B cell (primary cell): ENCODE results near the gene EPB41. TPM values are rescaled to one million over a fixed set of nuclear protein-coding genes. Genes with fewer than 3 reads are reported as not detected.

ENCODE experiments used
- ATAC-seq: fragments of 200-7000 bp; cut with Tn5 transposase; one replicate; pipeline ENCODE4 v1.10.0; 2021; ENCODE audit warnings: low read depth, mild to moderate bottlenecking, moderate number of reproducible peaks, moderate library complexity
- CTCF ChIA-PET: fragments of 350-600 bp; sonication (Branson Sonifier 250); formaldehyde crosslinking; loops from one replicate; lab custom pipeline; 2021; ENCODE audit warnings: antibody characterized with exemption, inconsistent platforms; lab: Charles Lee
- POLR2A ChIA-PET: fragments of 350-600 bp; sonication (Branson Sonifier 250); formaldehyde crosslinking; loops from one replicate; lab custom pipeline; 2021; ENCODE audit warnings: antibody characterized with exemption; lab: Charles Lee
- DNase-seq: peaks from one replicate; pipeline ENCODE4 v3.0.0; 2013
- H2AFZ ChIP-seq: 2 replicates; pipeline ENCODE4 v1.6.1; 2012; ENCODE audit warnings: mild to moderate bottlenecking, low read depth, low read length; ENCODE audit not compliant: insufficient read depth, poor library complexity, severe bottlenecking
- H3K27ac ChIP-seq, 2 donors: 1 replicate in 1 of 2; 2 replicates in 1 of 2; pipeline ENCODE4 v1.5.1; 2012 to 2013; ENCODE audit warnings: low read length in 2 of 2, mild to moderate bottlenecking in 2 of 2, moderate library complexity in 1 of 2
- H3K27me3 ChIP-seq, 4 experiments: fragments of 200-600 bp in 1 of 4; sonication (generic) in 1 of 4; replicated peaks in 1 of 4; 1 replicate in 2 of 4; 2 replicates in 2 of 4; pipeline versions ENCODE4 v1.6.1 to v1.7.0; 2013 to 2016; ENCODE audit warnings: low read length in 3 of 4, mild to moderate bottlenecking in 2 of 4, mixed read lengths in 1 of 4, moderate library complexity in 1 of 4; ENCODE audit not compliant: insufficient read depth in 4 of 4, control insufficient read depth in 3 of 4; ENCODE audit errors: control extremely low read depth in 1 of 4
- H3K36me3 ChIP-seq, 2 experiments: replicated peaks in 1 of 2; 1 replicate in 1 of 2; 2 replicates in 1 of 2; pipeline versions ENCODE4 v1.6.1 to v1.7.1; 2013; ENCODE audit warnings: low read length in 1 of 2; ENCODE audit not compliant: insufficient read depth in 2 of 2, control insufficient read depth in 1 of 2; ENCODE audit errors: control extremely low read depth in 1 of 2, extremely low read depth in 1 of 2
- H3K4me1 ChIP-seq, 2 donors: fragments of 200-600 bp in 1 of 2; sonication (generic) in 1 of 2; 1 replicate in 1 of 2; 2 replicates in 1 of 2; pipeline versions ENCODE4 v1.5.1 to v1.6.1; 2013 to 2017; ENCODE audit warnings: low read length in 2 of 2; ENCODE audit not compliant: control insufficient read depth in 2 of 2, insufficient read depth in 2 of 2
- H3K4me2 ChIP-seq: replicated peaks from 2 replicates; pipeline ENCODE3; 2012; ENCODE audit warnings: mild to moderate bottlenecking, low read depth, low read length; ENCODE audit not compliant: poor library complexity, severe bottlenecking
- H3K4me3 ChIP-seq, 5 experiments: fragments of 200-600 bp in 1 of 5; sonication (generic) in 1 of 5; 1 replicate in 3 of 5; 2 replicates in 2 of 5; pipeline versions ENCODE4 v1.5.1 to v1.7.0; 2011 to 2016; ENCODE audit warnings: low read length in 4 of 5, mild to moderate bottlenecking in 4 of 5, low read depth in 2 of 5, control low read depth in 1 of 5, moderate library complexity in 1 of 5; ENCODE audit not compliant: insufficient read depth in 1 of 5; ENCODE audit errors: control extremely low read depth in 1 of 5, extremely low read depth in 1 of 5
- H3K79me2 ChIP-seq: fragments of 200-600 bp; sonication (generic); one replicate; pipeline ENCODE4 v1.6.0; 2016; ENCODE audit warnings: low read length; ENCODE audit not compliant: control insufficient read depth, insufficient read depth
- H3K9ac ChIP-seq: fragments of 200-600 bp; sonication (generic); 2 replicates; pipeline ENCODE4 v1.6.1; 2017; ENCODE audit warnings: mild to moderate bottlenecking, low read length, moderate library complexity
- H3K9me3 ChIP-seq, 3 donors: one replicate each; pipeline versions ENCODE4 v1.6.1 to v1.7.1; 2013; ENCODE audit warnings: low read length in 2 of 3; ENCODE audit not compliant: control insufficient read depth in 2 of 3, insufficient read depth in 1 of 3; ENCODE audit errors: control extremely low read depth in 1 of 3
- H4K20me1 ChIP-seq: 2 replicates; pipeline ENCODE4 v1.6.0; 2012; ENCODE audit warnings: mild to moderate bottlenecking, low read length; ENCODE audit not compliant: insufficient read depth, control insufficient read depth, poor library complexity, severe bottlenecking
- H3K27ac Mint-ChIP-seq: one replicate; pipeline ENCODE4 v1.8.0; 2021; ENCODE audit warnings: mixed read lengths
- H3K27me3 Mint-ChIP-seq: one replicate; pipeline ENCODE4 v1.8.0; 2021; ENCODE audit warnings: mixed read lengths
- H3K4me1 Mint-ChIP-seq: one replicate; pipeline ENCODE4 v1.8.0; 2021; ENCODE audit warnings: mixed read lengths
- H3K4me3 Mint-ChIP-seq: one replicate; pipeline ENCODE4 v1.8.0; 2021; ENCODE audit warnings: mixed read lengths
- H3K9me3 Mint-ChIP-seq: one replicate; pipeline ENCODE4 v1.8.0; 2022; ENCODE audit warnings: mixed read lengths; ENCODE audit not compliant: insufficient read depth
- EZH2 ChIP-seq: IDR thresholded peaks from 2 replicates; pipeline ENCODE4 v1.6.1; 2012; ENCODE audit warnings: borderline replicate concordance, low read depth, mild to moderate bottlenecking, moderate library complexity, low read length; ENCODE audit not compliant: insufficient read depth, poor library complexity, severe bottlenecking
- WGBS: methylation state at CpG from one replicate; pipeline ENCODE4 v1.1.5; 2013; ENCODE audit warnings: missing lambda C conversion rate; ENCODE audit not compliant: insufficient coverage; 5-methylcytosine and 5-hydroxymethylcytosine counted together
- intact Hi-C: fragments of 100-400 bp; cut with micrococcal nuclease; formaldehyde crosslinking; loops from one replicate; pipeline ENCODE4 v1.10.0; 2022
- polyA plus RNA-seq: library from polyadenylated mRNA; depleted of rRNA; stranded (reverse); fragments of >200 nt; gene quantifications from 2 replicates; pipeline ENCODE4 v1.2.3, GENCODE V29; 2012
- total RNA-seq, 2 donors: library from RNA; stranded (reverse); fragments of 120-200 nt in 1 of 2; gene quantifications; 1 replicate in 1 of 2; 2 replicates in 1 of 2; pipeline versions ENCODE4 v1.2.3 to v1.2.4, GENCODE V29; 2013 to 2022
- TF ChIP-seq, protein P1 (sequence below): fragments of 200-600 bp; IDR thresholded peaks from one replicate; pipeline ENCODE4 v1.8.0; 2022; ENCODE audit warnings: antibody characterized with exemption, mild to moderate bottlenecking

The EPB41 gene
- total and polyA plus RNA-seq, 2 donors (not counting 1 experiment from before 2014, with no cell fraction given) = 45.8 to 186 TPM

DNA sequence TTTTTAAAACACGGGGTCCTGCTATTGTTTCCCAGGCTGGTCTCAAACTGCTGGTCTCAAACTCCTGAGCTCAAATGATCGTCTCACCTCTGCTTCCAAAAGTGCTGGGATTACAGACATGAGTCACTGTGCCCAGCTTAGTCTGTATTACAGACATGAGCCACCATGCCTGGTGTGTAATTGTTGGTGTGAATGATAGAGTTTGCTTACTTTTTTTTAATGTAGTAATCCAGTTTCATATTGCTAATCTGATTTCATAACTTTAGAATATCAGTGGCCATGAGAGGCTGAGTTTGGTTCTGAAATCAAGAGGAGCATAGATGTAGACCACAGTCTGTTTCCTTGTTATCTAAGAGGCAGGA is 3.4 kb downstream of the EPB41 start:
- Mint-ChIP-seq H3K4me3 (no peak overlapping the region), H3K9me3 (no peaks in the 10 kb centered on the region), H3K27me3 (no peaks in the 10 kb centered on the region), H3K27ac (peak overlapping the region; percentile 15), H3K4me1 (peaks cover 62% of the 10 kb centered on the region)
- TF ChIP-seq EZH2 = no peak
- TF ChIP-seq, protein P1, sequence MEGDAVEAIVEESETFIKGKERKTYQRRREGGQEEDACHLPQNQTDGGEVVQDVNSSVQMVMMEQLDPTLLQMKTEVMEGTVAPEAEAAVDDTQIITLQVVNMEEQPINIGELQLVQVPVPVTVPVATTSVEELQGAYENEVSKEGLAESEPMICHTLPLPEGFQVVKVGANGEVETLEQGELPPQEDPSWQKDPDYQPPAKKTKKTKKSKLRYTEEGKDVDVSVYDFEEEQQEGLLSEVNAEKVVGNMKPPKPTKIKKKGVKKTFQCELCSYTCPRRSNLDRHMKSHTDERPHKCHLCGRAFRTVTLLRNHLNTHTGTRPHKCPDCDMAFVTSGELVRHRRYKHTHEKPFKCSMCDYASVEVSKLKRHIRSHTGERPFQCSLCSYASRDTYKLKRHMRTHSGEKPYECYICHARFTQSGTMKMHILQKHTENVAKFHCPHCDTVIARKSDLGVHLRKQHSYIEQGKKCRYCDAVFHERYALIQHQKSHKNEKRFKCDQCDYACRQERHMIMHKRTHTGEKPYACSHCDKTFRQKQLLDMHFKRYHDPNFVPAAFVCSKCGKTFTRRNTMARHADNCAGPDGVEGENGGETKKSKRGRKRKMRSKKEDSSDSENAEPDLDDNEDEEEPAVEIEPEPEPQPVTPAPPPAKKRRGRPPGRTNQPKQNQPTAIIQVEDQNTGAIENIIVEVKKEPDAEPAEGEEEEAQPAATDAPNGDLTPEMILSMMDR = no peak
- intact Hi-C loops = no loop called here
- CTCF ChIA-PET = interaction anchor here (0.6 to 1.3 kb wide), 3 partner anchors 32 to 116 kb away, joined by 3 to 4 read pairs (median 3); no protein-coding TSS in a partner anchor
- H3K27ac ChIP-seq = no peak overlapping the region
- no peak overlapping the region for H3K9ac ChIP-seq
- no peak for DNase-seq
- WGBS = 80% methylated on average over 2 of the region's 2 CpGs
- no peak for ATAC-seq
- H3K27me3 ChIP-seq = no peaks in the 10 kb centered on the region
- POLR2A ChIA-PET = no interaction called here
- H3K36me3 ChIP-seq = peaks cover 0 to 4% of the 10 kb centered on the region in 2 experiments
- peaks cover 88% of the 10 kb centered on the region for H3K79me2 ChIP-seq
- no peaks in the 10 kb centered on the region for H3K9me3 ChIP-seq
- H3K4me3 ChIP-seq = no peak overlapping the region
- H4K20me1 ChIP-seq = peaks cover 26% of the 10 kb centered on the region
- no peak overlapping the region for H3K4me2 ChIP-seq
- H2AFZ ChIP-seq = no peak overlapping the region
- H3K4me1 ChIP-seq = peaks cover 19 to 30% of the 10 kb centered on the region in 2 donors

DNA sequence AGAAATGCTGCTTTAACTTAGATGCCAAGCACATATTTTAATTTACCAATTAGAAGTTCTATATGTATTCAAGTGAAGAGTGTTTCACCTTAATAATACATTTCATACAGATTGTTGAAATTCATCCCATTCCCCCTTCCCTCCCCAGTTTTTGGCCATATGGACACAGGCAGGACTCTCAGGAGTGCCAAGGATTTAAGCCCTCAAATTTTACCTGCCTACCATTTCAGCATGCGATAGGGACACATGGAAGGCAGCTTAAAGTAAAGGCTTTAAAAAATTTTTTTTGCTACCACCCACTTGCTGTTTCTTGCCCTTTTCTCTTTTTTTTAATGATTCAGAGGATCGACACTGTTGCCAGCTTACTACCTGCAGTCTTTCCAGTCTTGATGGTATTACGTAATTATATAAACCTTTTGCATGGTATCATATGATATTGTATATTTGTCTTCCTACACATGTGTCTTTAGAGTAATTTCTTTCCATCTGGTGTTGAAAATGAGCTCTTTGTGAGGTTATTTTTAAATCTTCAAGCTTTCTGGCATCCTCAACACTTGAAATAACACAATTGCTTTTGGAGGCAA is 7.0 kb downstream of the EPB41 start:
- Mint-ChIP-seq H3K4me1 (peaks cover 57% of the 10 kb centered on the region), H3K4me3 (no peak overlapping the region), H3K27ac (no peak overlapping the region), H3K27me3 (no peaks in the 10 kb centered on the region), H3K9me3 (no peaks in the 10 kb centered on the region)
- Histone ChIP-seq H4K20me1 (peaks cover 23% of the 10 kb centered on the region), H2AFZ (no peak overlapping the region), H3K27me3 (no peaks in the 10 kb centered on the region), H3K36me3 (peaks cover 0 to 6% of the 10 kb centered on the region in 2 experiments), H3K27ac (no peak overlapping the region), H3K4me1 (peaks cover 19 to 31% of the 10 kb centered on the region in 2 donors), H3K4me3 (no peak overlapping the region), H3K9ac (no peak overlapping the region), H3K4me2 (no peak overlapping the region), H3K79me2 (peaks cover 98% of the 10 kb centered on the region), H3K9me3 (no peaks in the 10 kb centered on the region)
- ATAC-seq = no peak
- intact Hi-C loops = no loop called here
- ChIA-PET CTCF (interaction anchor here (1.1 to 1.7 kb wide), 2 partner anchors 40 to 112 kb away, joined by 3 to 5 read pairs; no protein-coding TSS in a partner anchor), POLR2A (interaction anchor here (0.6 kb wide), 1 partner anchor 23 kb away, joined by 7 read pairs; no protein-coding TSS in a partner anchor)
- TF ChIP-seq EZH2 = no peak
- TF ChIP-seq, protein P1 = no peak
- WGBS = no CpG with 5 or more reads among the region's 3 CpGs
- no peak for DNase-seq
